ENCODE measurements around the gene TBC1D5.

TBC1D5 gene

GRCh38 chr3:17459470-17459993 lies 282.9 kb downstream of the TBC1D5 start:
- no peak for DNase-seq

GRCh38 chr3:17456650-17457049 lies 285.8 kb downstream of the TBC1D5 start:
- no peak for DNase-seq

- no peak for DNase-seq
Measured at GRCh38 chr3:17456046-17456445, 286.4 kb downstream of the TBC1D5 start.

DNA sequence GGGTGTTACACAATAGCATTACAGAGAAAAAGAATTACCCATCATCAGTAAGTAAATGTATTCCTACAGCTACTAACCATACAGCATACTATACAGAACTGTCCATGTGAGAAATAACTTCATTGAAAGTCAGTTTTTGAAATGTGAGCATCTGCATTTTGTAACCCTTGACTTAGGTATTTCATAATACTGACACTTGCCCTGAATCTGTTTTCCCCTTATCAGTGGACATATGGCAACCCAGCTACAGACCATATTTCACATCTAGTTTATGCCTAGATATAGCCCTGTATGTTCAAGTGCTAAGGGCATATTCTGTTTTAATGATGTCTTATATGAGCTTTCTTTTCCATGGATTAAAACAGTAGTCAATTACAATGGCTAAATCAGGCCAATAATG lies 297.6 kb downstream of the TBC1D5 start:
- DNase-seq = no peak

- no peak for DNase-seq
Measured at GRCh38 chr3:17443142-17443541, 299.3 kb downstream of the TBC1D5 start.

DNA sequence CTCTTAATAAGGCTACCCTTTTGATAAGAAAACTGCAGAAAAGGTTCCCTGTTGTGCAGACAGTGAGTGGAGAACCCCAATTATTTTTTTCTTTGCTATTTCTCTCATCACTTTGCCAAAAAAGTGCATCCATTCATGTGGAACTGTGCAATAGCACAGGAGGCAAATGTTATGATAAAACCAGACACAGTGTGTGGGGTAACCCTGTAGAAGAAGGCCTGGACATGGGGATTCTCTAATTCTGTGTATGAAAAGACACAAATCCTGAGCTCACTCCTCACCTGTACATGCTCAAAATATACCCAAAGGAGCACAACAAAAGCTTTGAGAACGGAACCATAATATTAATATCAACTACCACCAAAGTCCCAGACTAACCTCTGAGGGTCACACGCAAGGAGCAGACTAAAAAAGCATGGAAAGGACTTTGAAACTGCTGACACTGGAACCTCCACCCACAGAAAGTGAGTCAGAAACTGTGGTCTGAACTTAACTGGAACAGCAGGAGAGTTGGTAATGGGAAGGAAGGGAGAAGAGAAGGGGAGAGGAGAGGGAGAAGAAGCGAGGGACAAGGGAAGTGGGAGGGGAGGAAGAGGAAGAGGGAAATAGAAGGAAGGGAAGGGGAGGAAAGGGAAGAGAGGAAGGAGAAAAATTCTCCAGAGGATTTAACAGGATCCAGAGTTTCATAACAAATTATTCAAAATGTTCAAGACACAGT lies 299.9 kb downstream of the TBC1D5 start:
- DNase-seq = no peak

DNA sequence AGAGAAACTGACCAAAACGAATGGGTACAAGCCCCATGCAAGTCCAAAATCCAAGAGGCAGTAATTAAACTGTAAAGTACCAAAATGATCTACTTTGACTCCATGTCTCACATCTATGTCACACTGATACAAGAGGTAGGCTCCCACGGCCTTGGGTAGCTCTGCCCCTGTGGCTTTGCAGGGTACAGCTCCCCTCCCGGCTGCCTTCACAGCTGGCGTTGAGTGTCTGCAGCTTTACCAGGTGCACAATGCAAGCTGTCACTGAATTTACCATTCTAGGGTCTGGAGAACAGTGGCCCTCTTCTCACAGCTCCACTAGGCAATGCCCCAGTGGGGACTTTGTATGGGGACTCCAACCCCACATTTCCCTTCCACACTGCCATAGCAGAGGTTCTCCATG lies 308.6 kb downstream of the TBC1D5 start:
- DNase-seq = no peak

- DNase-seq = no peak
Measured at GRCh38 chr3:17432236-17432635, 310.2 kb downstream of the TBC1D5 start.

DNA sequence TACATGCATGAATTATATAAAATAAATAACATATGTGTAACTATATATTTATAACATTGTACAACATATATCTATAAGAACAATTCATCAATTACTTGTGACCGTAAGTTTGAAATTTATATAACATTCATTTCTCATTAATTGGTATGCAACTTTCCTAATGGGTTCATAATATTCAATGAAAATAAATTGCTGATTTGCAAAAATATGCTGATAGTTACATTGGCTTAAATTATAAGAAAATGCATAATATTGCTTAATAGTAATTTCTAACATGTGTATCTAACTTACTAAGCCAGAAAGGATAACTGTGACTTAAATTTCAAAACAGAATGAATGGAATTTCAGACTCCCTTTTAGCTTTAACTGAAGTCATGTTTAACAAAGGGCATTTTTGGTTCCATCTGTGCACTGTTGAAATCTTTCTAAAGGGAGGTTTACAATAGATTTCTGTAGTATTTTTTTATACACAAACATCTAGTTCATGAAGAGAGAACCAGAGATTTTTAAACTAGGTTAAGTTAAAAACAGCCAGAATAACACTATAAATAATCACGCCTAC lies 310.9 kb downstream of the TBC1D5 start:
- no peak for DNase-seq

GRCh38 chr3:17431004-17431403 lies 311.4 kb downstream of the TBC1D5 start:
- no peak for DNase-seq

DNA sequence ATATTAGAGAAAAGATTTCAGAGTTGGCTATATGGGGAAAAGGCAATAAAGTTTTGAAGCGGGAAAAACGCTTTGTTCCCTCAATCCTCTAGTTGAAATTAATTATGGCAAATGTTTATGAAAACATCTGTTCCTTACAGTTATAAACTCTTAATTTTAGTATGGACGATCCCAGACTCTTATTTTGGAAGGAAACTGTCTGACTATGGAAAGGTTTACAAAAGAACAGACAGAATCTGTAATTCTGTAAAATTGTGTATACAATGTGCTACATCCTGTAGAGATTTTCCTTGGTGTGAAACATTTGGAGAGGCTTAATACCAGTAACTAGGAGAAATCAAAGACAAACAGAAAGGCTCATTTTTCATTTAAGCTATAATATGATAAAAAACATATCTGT lies 311.8 kb downstream of the TBC1D5 start:
- DNase-seq = no peak

DNA sequence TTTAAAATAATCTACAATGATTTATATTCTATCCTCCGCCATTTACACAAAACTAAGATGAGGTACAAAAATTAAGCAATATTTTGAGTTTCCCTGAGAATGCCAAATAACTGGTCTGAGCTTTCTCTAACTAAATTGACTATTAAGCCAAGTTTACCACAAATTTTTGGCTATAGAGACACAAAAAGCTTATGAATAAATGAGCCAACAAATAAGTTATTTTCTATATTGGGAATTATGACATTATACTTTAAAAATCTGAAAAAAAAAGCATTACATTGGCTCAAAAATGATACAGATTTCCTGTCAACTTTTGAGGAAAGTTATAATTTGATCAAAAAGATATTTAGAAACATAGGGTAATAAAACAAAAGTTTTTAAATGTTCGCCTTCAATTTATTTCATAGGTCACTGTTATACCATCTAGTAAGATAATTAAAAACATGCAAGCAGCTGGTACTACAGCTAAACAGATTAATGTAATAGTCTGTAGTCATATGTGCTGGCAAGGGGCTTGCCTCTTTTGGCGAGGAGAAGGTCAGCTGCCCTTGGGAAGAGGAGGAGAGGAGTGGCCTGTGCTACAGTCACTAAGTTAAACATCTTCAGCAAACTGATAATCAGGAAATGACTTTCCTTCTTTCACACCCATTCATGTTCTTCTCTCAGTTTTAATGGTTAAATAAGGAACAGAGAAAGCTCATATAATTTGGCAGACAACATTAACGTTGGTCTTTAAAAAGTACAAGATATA lies 318.5 kb downstream of the TBC1D5 start:
- DNase-seq = no peak

- no peak for DNase-seq
Measured at GRCh38 chr3:17422636-17423035, 319.8 kb downstream of the TBC1D5 start.

GRCh38 chr3:17420668-17421067 lies 321.8 kb downstream of the TBC1D5 start:
- no peak for DNase-seq

- DNase-seq = peak; percentile 16
Measured at GRCh38 chr3:17412950-17413530, 329.4 kb downstream of the TBC1D5 start.

- no peak for DNase-seq
Measured at GRCh38 chr3:17411157-17411877, 331.1 kb downstream of the TBC1D5 start.

DNA sequence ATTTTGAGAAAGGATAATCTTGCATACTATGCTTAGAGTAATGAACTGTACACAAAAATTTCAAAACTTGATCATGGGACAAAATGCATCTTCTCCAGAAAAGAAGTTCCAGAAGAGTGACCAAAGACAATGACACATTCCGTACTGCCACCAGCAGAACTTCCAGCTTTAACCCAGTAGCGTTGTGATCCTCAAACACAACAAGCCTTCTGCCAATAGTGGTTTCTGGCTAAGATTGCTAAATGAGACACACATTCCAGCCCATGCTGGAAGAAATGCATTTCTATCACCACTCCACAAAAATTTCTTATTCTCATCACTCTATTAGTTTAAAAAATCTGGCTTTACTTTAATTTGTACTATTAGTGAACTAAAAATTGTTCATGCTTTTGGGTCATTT lies 334.9 kb downstream of the TBC1D5 start:
- no peak for DNase-seq

- DNase-seq = no peak
Measured at GRCh38 chr3:17404548-17404947, 337.9 kb downstream of the TBC1D5 start.

DNA sequence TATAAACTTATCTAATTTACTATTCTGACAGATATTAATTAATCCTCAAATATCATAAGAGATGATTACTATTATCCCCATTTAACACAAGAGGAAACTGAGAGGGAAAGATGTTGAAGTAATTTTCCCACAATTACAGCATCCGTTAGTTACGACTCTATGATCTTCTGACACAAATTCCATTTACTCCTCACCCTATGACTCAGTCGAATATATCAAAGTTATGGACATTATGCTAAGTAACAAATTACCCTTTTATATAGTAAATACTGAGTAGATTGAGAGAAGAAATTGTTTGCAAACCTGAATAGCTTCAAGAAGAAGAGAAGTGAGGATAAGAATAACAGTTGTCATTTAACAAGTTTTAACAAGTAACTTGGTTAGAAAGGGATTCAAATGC lies 340.0 kb downstream of the TBC1D5 start:
- DNase-seq = no peak

- no peak for DNase-seq
Measured at GRCh38 chr3:17401912-17402311, 340.5 kb downstream of the TBC1D5 start.

DNA sequence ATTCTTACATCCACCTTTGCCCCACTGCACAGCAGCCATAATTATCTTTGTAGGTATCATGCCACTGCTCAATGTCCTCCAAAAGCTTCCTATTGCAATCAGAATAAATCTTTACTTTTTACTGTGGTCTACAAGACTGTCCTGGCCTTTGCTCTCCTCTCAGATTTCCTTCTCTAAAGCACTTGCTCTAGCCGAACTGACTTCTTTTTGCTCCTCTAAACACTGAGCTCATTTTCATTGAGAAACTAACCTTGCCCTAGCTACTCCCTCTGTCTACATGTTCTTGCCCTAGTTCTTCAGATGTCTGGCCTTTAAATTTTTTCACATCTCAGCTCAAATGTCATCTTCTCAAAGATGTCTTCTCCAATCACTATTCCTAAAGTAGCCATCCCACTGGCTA lies 342.8 kb downstream of the TBC1D5 start:
- DNase-seq = no peak

- DNase-seq = no peak
Measured at GRCh38 chr3:17398959-17399551, 343.4 kb downstream of the TBC1D5 start.

- no peak for DNase-seq
Measured at GRCh38 chr3:17396036-17396435, 346.4 kb downstream of the TBC1D5 start.
